GM12878 (cell line): ENCODE measurements around the gene GNB3. TPM values are rescaled to one million over a fixed set of nuclear protein-coding genes. Genes with fewer than 3 reads are reported as not detected.

Experiments used
- ATAC-seq: fragments of 200-7000 bp; cut with Tn5 transposase; 3 replicates; pipeline ENCODE4 v1.9.1; 2020; ENCODE audit warnings: mild to moderate bottlenecking, moderate library complexity
- BruUV-seq: library from RNA; stranded (reverse); fragments of 400-500 nt; replicated peaks from 2 replicates; lab custom pipeline; 2021; lab: Mats Ljungman, UMichigan
- CTCF ChIA-PET: fragments of 300-600 bp; sonication (Branson Sonifier 250); formaldehyde crosslinking; extraction: SDS; loops from one replicate; lab custom pipeline; 2021; ENCODE audit warnings: inconsistent platforms; lab: Yijun Ruan, JAX
- POLR2A ChIA-PET: fragments of 350-600 bp; formaldehyde crosslinking; extraction: SDS; loops from one replicate; lab custom pipeline; 2021; ENCODE audit warnings: inconsistent platforms; lab: Charles Lee
- RAD21 ChIA-PET: fragments of 300-600 bp; sonication (Branson Sonifier 250); formaldehyde crosslinking; loops from one replicate; lab custom pipeline; 2023; ENCODE audit warnings: antibody characterized with exemption; ENCODE audit not compliant: unreplicated experiment; lab: Charles Lee
- SMC1A ChIA-PET: fragments of 300-600 bp; sonication (Branson Sonifier 250); formaldehyde crosslinking; loops from one replicate; lab custom pipeline; 2023; ENCODE audit not compliant: unreplicated experiment, uncharacterized antibody; lab: Charles Lee
- DNase-seq: peaks from one replicate; pipeline ENCODE4 v3.0.0-alpha.2; 2011; ENCODE audit warnings: low read depth, low spot score
- FAIRE-seq: peaks from 3 replicates; lab custom pipeline; 2011; peaks lifted over from hg19 to GRCh38; lab: Jason Lieb, UNC
- H2AFZ ChIP-seq: 2 replicates; pipeline ENCODE4 v1.6.0; 2011; ENCODE audit warnings: low read depth, low read length, control low read depth; ENCODE audit not compliant: control insufficient read depth
- H3K27ac ChIP-seq: 2 replicates; pipeline ENCODE4 v1.5.1; 2011; ENCODE audit warnings: control low read depth; ENCODE audit not compliant: control insufficient read depth, insufficient read depth
- H3K27me3 ChIP-seq, 2 experiments: replicated peaks in 1 of 2; 2 replicates each; pipeline versions ENCODE4 v1.6.0 to v1.6.1; 2011; ENCODE audit warnings: low read length in 1 of 2; ENCODE audit not compliant: control insufficient read depth in 2 of 2, insufficient read depth in 2 of 2
- H3K36me3 ChIP-seq, 2 experiments: 2 replicates each; pipeline ENCODE4 v1.5.1; 2011; ENCODE audit warnings: low read length in 1 of 2; ENCODE audit not compliant: control insufficient read depth in 2 of 2, insufficient read depth in 2 of 2
- H3K4me1 ChIP-seq: 2 replicates; pipeline ENCODE4 v1.6.1; 2011; ENCODE audit warnings: mild to moderate bottlenecking, low read length, moderate library complexity, mixed read lengths; ENCODE audit not compliant: control insufficient read depth, insufficient read depth
- H3K4me2 ChIP-seq: 2 replicates; pipeline ENCODE4 v1.6.0; 2011; ENCODE audit warnings: control low read depth; ENCODE audit not compliant: control insufficient read depth, insufficient read depth
- H3K4me3 ChIP-seq: fragments of 200-600 bp; sonication (generic); 2 replicates; pipeline ENCODE4 v1.5.1; 2016
- H3K79me2 ChIP-seq: 2 replicates; pipeline ENCODE4 v1.6.0; 2011; ENCODE audit warnings: low read length; ENCODE audit not compliant: control insufficient read depth, insufficient read depth
- H3K9ac ChIP-seq: 2 replicates; pipeline ENCODE4 v1.8.0; 2011; ENCODE audit warnings: low read length, control low read depth, mixed read lengths; ENCODE audit not compliant: control insufficient read depth, insufficient read depth
- H3K9me3 ChIP-seq: replicated peaks from 3 replicates; pipeline ENCODE4 v1.5.1; 2011; ENCODE audit warnings: mild to moderate bottlenecking, low read length; ENCODE audit not compliant: control insufficient read depth, insufficient read depth
- H4K20me1 ChIP-seq: 2 replicates; pipeline ENCODE4 v1.6.0; 2011; ENCODE audit not compliant: control insufficient read depth, insufficient read depth
- MTA2 ChIP-seq: fragments of 450-650 bp; IDR thresholded peaks from 2 replicates; pipeline ENCODE4 v1.6.1; 2016; ENCODE audit warnings: low read depth, mild to moderate bottlenecking, moderate library complexity
- PBX3 ChIP-seq: IDR thresholded peaks from 2 replicates; pipeline ENCODE4 v1.6.1; 2011; ENCODE audit warnings: mild to moderate bottlenecking, low read depth, low read length, moderate library complexity; ENCODE audit not compliant: insufficient replicate concordance
- RUNX3 ChIP-seq: IDR thresholded peaks from 2 replicates; pipeline ENCODE4 v1.6.1; 2012; ENCODE audit warnings: low read length, inconsistent platforms
- SMC3 ChIP-seq: IDR thresholded peaks from 2 replicates; pipeline ENCODE4 v1.6.1; 2011; ENCODE audit warnings: low read length, improper control_type of control experiment, borderline replicate concordance
- WGBS: methylation state at CpG from one replicate; pipeline ENCODE4 v1.1.6; 2016; ENCODE audit warnings: low lambda C conversion rate; ENCODE audit not compliant: insufficient replicate concordance, insufficient coverage; ENCODE audit errors: missing lambda C conversion rate; 5-methylcytosine and 5-hydroxymethylcytosine counted together
- in situ Hi-C: fragments of 300-500 bp; cut with MboI; formaldehyde crosslinking; loops from 9 replicates; pipeline ENCODE4 v1.14.3; 2018; ENCODE audit warnings: mixed read lengths
- intact Hi-C: fragments of 100-400 bp; cut with micrococcal nuclease; formaldehyde crosslinking; loops from one replicate; pipeline ENCODE4 v1.14.2; 2022; ENCODE audit not compliant: unreplicated experiment
- polyA plus RNA-seq, 11 experiments: library from polyadenylated mRNA; depleted of rRNA in 4 of 11; unstranded in 6 of 11; stranded (reverse) in 5 of 11; fragments of >200 nt; fragmentation: Nextera tagmentation in 4 of 11; fragmentation: Illumina TruSeq in 1 of 11; extraction: Ambion mirVana in 4 of 11; extraction: Trizol in 1 of 11; gene quantifications; 1 replicate in 1 of 11; 2 replicates in 10 of 11; pipeline versions ENCODE4 v1.2.1 to v1.2.3, GENCODE V29; 2011 to 2016; ENCODE audit warnings: inconsistent platforms in 2 of 11, missing spikeins in 2 of 11, low read depth in 1 of 11
- total RNA-seq, 4 experiments: library from RNA; depleted of rRNA in 3 of 4; stranded (reverse); fragments of >200 nt in 3 of 4; fragmentation: Illumina TruSeq in 1 of 4; extraction: Trizol in 1 of 4; gene quantifications; 2 replicates each; pipeline versions ENCODE4 v1.2.1 to v1.2.3, GENCODE V29; 2013 to 2021
- TF ChIP-seq, protein P1 (sequence below): fragments of 450-650 bp; formaldehyde crosslinking; IDR thresholded peaks from 2 replicates; pipeline ENCODE4 v1.5.0; 2022; ENCODE audit warnings: mild to moderate bottlenecking, missing genetic modification characterization
- TF ChIP-seq, protein P2 (sequence below): fragments of 450-650 bp; formaldehyde crosslinking; IDR thresholded peaks from 2 replicates; pipeline ENCODE4 v1.4.0; 2022; ENCODE audit warnings: mild to moderate bottlenecking, moderate library complexity

Gene GNB3
- total and polyA plus RNA-seq, 10 of the 15 experiments (the other 5 are each of a cell fraction or from before 2014, with no cell fraction given) = 0.05 to 1.1 (median 0.36) TPM

- no peak within 1 kb of the TSS for H2AFZ ChIP-seq
- H3K27me3 ChIP-seq = peaks cover 9 to 23% of the 10 kb centered on the region in 2 experiments
- no peak for ATAC-seq
- ChIA-PET SMC1A (interaction anchor here (0.5 to 2.0 kb wide), 4 partner anchors 10 to 44 kb away, joined by 4 to 6 read pairs (median 4); no protein-coding TSS in a partner anchor), RAD21 (interaction anchor here (1.0 to 1.4 kb wide), 3 partner anchors 8 to 69 kb away, joined by 3 to 6 read pairs (median 5); partner anchors contain the start of gene MLF2), CTCF (interaction anchor here (0.7 to 3.5 kb wide), 7 partner anchors 15 to 258 kb away, joined by 3 to 12 read pairs (median 4); partner anchors contain the start of gene MLF2), POLR2A (no interaction called here)
- in situ Hi-C loops (no loop called here), intact Hi-C loops (no loop called here)
- FAIRE-seq = no peak
- no peaks in the 10 kb centered on the region for H3K79me2 ChIP-seq
- H4K20me1 ChIP-seq = no peaks in the 10 kb centered on the region
- WGBS = 8% methylated on average over 11 of the region's 28 CpGs
- no TSS peak for BruUV-seq
- no peaks in the 10 kb centered on the region for H3K36me3 ChIP-seq
- no peak within 1 kb of the TSS for H3K4me3 ChIP-seq
- H3K4me1 ChIP-seq = no peaks in the 10 kb centered on the region; the same call in 1 of the 2 replicates
- no peak within 1 kb of the TSS for H3K27ac ChIP-seq
- no peak for DNase-seq
- H3K4me2 ChIP-seq = no peak within 1 kb of the TSS
- TF ChIP-seq, protein P1, sequence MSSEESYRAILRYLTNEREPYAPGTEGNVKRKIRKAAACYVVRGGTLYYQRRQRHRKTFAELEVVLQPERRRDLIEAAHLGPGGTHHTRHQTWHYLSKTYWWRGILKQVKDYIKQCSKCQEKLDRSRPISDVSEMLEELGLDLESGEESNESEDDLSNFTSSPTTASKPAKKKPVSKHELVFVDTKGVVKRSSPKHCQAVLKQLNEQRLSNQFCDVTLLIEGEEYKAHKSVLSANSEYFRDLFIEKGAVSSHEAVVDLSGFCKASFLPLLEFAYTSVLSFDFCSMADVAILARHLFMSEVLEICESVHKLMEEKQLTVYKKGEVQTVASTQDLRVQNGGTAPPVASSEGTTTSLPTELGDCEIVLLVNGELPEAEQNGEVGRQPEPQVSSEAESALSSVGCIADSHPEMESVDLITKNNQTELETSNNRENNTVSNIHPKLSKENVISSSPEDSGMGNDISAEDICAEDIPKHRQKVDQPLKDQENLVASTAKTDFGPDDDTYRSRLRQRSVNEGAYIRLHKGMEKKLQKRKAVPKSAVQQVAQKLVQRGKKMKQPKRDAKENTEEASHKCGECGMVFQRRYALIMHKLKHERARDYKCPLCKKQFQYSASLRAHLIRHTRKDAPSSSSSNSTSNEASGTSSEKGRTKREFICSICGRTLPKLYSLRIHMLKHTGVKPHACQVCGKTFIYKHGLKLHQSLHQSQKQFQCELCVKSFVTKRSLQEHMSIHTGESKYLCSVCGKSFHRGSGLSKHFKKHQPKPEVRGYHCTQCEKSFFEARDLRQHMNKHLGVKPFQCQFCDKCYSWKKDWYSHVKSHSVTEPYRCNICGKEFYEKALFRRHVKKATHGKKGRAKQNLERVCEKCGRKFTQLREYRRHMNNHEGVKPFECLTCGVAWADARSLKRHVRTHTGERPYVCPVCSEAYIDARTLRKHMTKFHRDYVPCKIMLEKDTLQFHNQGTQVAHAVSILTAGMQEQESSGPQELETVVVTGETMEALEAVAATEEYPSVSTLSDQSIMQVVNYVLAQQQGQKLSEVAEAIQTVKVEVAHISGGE (CRISPR knock-in tag) = no peak
- TF ChIP-seq MTA2 (no peak), SMC3 (no peak), RUNX3 (no peak), PBX3 (no peak)
- TF ChIP-seq, protein P2, sequence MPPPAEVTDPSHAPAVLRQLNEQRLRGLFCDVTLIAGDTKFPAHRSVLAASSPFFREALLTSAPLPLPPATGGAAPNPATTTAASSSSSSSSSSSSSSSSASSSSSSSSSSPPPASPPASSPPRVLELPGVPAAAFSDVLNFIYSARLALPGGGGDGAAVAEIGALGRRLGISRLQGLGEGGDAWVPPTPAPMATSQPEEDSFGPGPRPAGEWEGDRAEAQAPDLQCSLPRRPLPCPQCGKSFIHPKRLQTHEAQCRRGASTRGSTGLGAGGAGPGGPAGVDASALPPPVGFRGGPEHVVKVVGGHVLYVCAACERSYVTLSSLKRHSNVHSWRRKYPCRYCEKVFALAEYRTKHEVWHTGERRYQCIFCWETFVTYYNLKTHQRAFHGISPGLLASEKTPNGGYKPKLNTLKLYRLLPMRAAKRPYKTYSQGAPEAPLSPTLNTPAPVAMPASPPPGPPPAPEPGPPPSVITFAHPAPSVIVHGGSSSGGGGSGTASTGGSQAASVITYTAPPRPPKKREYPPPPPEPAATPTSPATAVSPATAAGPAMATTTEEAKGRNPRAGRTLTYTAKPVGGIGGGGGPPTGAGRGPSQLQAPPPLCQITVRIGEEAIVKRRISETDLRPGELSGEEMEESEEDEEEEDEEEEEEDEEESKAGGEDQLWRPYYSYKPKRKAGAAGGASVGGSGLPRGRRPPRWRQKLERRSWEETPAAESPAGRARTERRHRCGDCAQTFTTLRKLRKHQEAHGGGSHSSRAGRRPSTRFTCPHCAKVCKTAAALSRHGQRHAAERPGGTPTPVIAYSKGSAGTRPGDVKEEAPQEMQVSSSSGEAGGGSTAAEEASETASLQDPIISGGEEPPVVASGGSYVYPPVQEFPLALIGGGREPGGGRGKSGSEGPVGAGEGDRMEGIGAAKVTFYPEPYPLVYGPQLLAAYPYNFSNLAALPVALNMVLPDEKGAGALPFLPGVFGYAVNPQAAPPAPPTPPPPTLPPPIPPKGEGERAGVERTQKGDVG (CRISPR knock-in tag) = no peak
- H3K9me3 ChIP-seq = no peaks in the 10 kb centered on the region
- H3K9ac ChIP-seq = no peak within 1 kb of the TSS
Observed at GRCh38 chr12:6821591-6822425, 18.9 kb upstream of the GNB3 start, which contains the start of gene GPR162. GPR162 (plus strand) TSS chr12:6821821; CDS start chr12:6823899, 2,078 bp downstream.
